Measurements from ENCODE around the gene FIGNL2. TPM values are rescaled to one million over a fixed set of nuclear protein-coding genes. Genes with fewer than 3 reads are reported as not detected.

The FIGNL2 gene
- total RNA-seq, 4 donors from 2014 or later: 0.16 to 0.40 (median 0.32) TPM

- no peak for DNase-seq (ENCODE audit: low spot score in 2 of 2)
- H3K36me3 ChIP-seq: no peaks in the 10 kb centered on the region
- 97% methylated on average over 5 of the region's 5 CpGs for WGBS
Measured at GRCh38 chr12:51792417-51792816, 56.1 kb downstream of the FIGNL2 start.

GRCh38 chr12:51788876-51789275, 59.6 kb downstream of the FIGNL2 start:
- H3K27me3 ChIP-seq: peaks cover 3% of the 10 kb centered on the region
- H3K27ac ChIP-seq: no peak overlapping the region
- WGBS: 88% methylated on average over 6 of the region's 6 CpGs
- TF ChIP-seq POLR2AphosphoS5 (IDR thresholded peaks at IDR 0.05): no peak
- TF ChIP-seq EP300 (IDR thresholded peaks at IDR 0.05): no peak
- no peak for TF ChIP-seq POLR2A (IDR thresholded peaks at IDR 0.05)
- TF ChIP-seq CTCF (IDR thresholded peaks at IDR 0.05): no peak
- no peaks in the 10 kb centered on the region for H3K4me1 ChIP-seq
- no peaks in the 10 kb centered on the region for H3K9me3 ChIP-seq
- no peak overlapping the region for H3K4me3 ChIP-seq
- no peak for DNase-seq (ENCODE audit: low spot score in 2 of 2)
- no peaks in the 10 kb centered on the region for H3K36me3 ChIP-seq

More at GRCh38 chr12:51792417-51792816, 56.1 kb downstream of the FIGNL2 start:
- Histone ChIP-seq H3K4me3 (no peak overlapping the region), H3K9me3 (no peaks in the 10 kb centered on the region), H3K27ac (no peak overlapping the region), H3K4me1 (no peaks in the 10 kb centered on the region), H3K27me3 (no peaks in the 10 kb centered on the region)
- TF ChIP-seq POLR2AphosphoS5 (IDR thresholded peaks at IDR 0.05): no peak

- no peak overlapping the region for H3K27ac ChIP-seq
- no peak overlapping the region for H3K4me3 ChIP-seq
- no peak for DNase-seq (ENCODE audit: low spot score in 2 of 2)
- WGBS: 85% methylated on average over 2 of the region's 2 CpGs
- H3K9me3 ChIP-seq: no peaks in the 10 kb centered on the region
- H3K27me3 ChIP-seq: peaks cover 7% of the 10 kb centered on the region
- H3K4me1 ChIP-seq: no peaks in the 10 kb centered on the region
- TF ChIP-seq POLR2A (IDR thresholded peaks at IDR 0.05) (no peak), CTCF (IDR thresholded peaks at IDR 0.05) (no peak), EP300 (IDR thresholded peaks at IDR 0.05) (no peak), POLR2AphosphoS5 (IDR thresholded peaks at IDR 0.05) (no peak)
- no peaks in the 10 kb centered on the region for H3K36me3 ChIP-seq
Measured at GRCh38 chr12:51785906-51786305, 62.6 kb downstream of the FIGNL2 start.

- no peak overlapping the region for H3K27ac ChIP-seq
- H3K9me3 ChIP-seq: no peaks in the 10 kb centered on the region
- WGBS: 76% methylated on average over 3 of the region's 3 CpGs
- no peaks in the 10 kb centered on the region for H3K36me3 ChIP-seq
- peaks cover 9% of the 10 kb centered on the region for H3K27me3 ChIP-seq
- TF ChIP-seq POLR2AphosphoS5 (IDR thresholded peaks at IDR 0.05) (no peak), CTCF (IDR thresholded peaks at IDR 0.05) (no peak), POLR2A (IDR thresholded peaks at IDR 0.05) (no peak), EP300 (IDR thresholded peaks at IDR 0.05) (no peak)
- no peaks in the 10 kb centered on the region for H3K4me1 ChIP-seq
- DNase-seq (ENCODE audit: low spot score in 2 of 2): no peak
- no peak overlapping the region for H3K4me3 ChIP-seq
Measured at GRCh38 chr12:51784688-51785087, 63.8 kb downstream of the FIGNL2 start.

GRCh38 chr12:51779876-51780275, 68.6 kb downstream of the FIGNL2 start:
- no peak for DNase-seq (ENCODE audit: low spot score in 2 of 2)
- H3K27me3 ChIP-seq: peaks cover 6% of the 10 kb centered on the region
- H3K36me3 ChIP-seq: no peaks in the 10 kb centered on the region
- TF ChIP-seq POLR2AphosphoS5 (IDR thresholded peaks at IDR 0.05) (no peak), CTCF (IDR thresholded peaks at IDR 0.05) (no peak), POLR2A (IDR thresholded peaks at IDR 0.05) (no peak), EP300 (IDR thresholded peaks at IDR 0.05) (no peak)
- H3K9me3 ChIP-seq: no peaks in the 10 kb centered on the region
- H3K27ac ChIP-seq: no peak overlapping the region
- H3K4me3 ChIP-seq: no peak overlapping the region
- no peaks in the 10 kb centered on the region for H3K4me1 ChIP-seq
- WGBS: 88% methylated on average over 5 of the region's 5 CpGs

GRCh38 chr12:51777973-51778372, 70.5 kb downstream of the FIGNL2 start:
- H3K4me1 ChIP-seq: no peaks in the 10 kb centered on the region

More at GRCh38 chr12:51777973-51778372, 70.5 kb downstream of the FIGNL2 start:
- H3K4me3 ChIP-seq: no peak overlapping the region
- no peak for TF ChIP-seq POLR2AphosphoS5 (IDR thresholded peaks at IDR 0.05)
- H3K27me3 ChIP-seq: peaks cover 6% of the 10 kb centered on the region
- no peaks in the 10 kb centered on the region for H3K36me3 ChIP-seq
- no peak overlapping the region for H3K27ac ChIP-seq
- no peak for DNase-seq (ENCODE audit: low spot score in 2 of 2)
- H3K9me3 ChIP-seq: no peaks in the 10 kb centered on the region
- WGBS: 92% methylated on average over 3 of the region's 3 CpGs
